Neural cell (in vitro differentiated cells): ENCODE measurements around the gene WDR54.

Experiments used
- EZH2 ChIP-seq: fragments of 200-600, 300-800 bp; shearing (Covaris generic), sonication (generic); IDR thresholded peaks from 2 replicates; pipeline ENCODE4 v1.6.1; 2014; ENCODE audit warnings: antibody characterized with exemption, low read length, borderline replicate concordance, mild to moderate bottlenecking; ENCODE audit not compliant: insufficient read depth, poor library complexity, severe bottlenecking
- POLR2AphosphoS5 ChIP-seq: IDR thresholded peaks from 2 replicates; pipeline ENCODE4 v1.6.1; 2012
- TF ChIP-seq, protein P1 (sequence below): fragments of 450-650 bp; IDR thresholded peaks from 2 replicates; pipeline ENCODE4 v1.5.1; 2014; ENCODE audit warnings: antibody characterized with exemption, mild to moderate bottlenecking, moderate library complexity; ENCODE audit not compliant: poor library complexity, severe bottlenecking

DNA sequence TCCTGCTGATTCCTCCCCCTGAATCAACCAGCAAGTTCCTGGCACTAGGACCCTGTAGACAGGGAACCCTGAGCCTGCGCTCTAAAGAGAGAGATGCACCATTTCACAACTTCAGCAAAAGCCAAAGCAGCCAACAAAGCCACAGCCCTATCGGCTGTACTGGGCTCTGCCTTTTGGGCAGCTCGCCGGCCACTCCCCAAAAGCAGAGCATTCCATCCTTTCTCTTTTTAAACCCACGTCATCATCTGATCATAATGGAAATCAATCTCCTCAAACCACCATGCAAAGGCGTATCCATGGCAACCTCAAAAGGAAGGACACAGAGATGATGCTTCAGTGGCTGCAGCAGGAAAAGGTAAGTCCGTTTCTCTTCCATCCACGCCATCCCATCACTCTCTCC is 36.1 kb upstream of the WDR54 start:
- peak; percentile 73 for TF ChIP-seq POLR2AphosphoS5
- TF ChIP-seq, protein P1, sequence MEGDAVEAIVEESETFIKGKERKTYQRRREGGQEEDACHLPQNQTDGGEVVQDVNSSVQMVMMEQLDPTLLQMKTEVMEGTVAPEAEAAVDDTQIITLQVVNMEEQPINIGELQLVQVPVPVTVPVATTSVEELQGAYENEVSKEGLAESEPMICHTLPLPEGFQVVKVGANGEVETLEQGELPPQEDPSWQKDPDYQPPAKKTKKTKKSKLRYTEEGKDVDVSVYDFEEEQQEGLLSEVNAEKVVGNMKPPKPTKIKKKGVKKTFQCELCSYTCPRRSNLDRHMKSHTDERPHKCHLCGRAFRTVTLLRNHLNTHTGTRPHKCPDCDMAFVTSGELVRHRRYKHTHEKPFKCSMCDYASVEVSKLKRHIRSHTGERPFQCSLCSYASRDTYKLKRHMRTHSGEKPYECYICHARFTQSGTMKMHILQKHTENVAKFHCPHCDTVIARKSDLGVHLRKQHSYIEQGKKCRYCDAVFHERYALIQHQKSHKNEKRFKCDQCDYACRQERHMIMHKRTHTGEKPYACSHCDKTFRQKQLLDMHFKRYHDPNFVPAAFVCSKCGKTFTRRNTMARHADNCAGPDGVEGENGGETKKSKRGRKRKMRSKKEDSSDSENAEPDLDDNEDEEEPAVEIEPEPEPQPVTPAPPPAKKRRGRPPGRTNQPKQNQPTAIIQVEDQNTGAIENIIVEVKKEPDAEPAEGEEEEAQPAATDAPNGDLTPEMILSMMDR: no peak
- no peak for TF ChIP-seq EZH2
